HG03469 (cell line): ENCODE measurements around the gene VSIG10L2.
"Not testable (repeated sequence)": the region's sequence is repeated elsewhere in the genome, so short reads cannot be mapped to it uniquely, and the experiment has no call there.

ENCODE experiments used
- ATAC-seq: cut with Tn5 transposase; IDR thresholded peaks from one replicate; pipeline ENCODE4 v1.9.1; 2021; ENCODE audit warnings: mild to moderate bottlenecking, moderate library complexity, moderate number of reproducible peaks; ENCODE audit not compliant: unreplicated experiment

The VSIG10L2 gene

GRCh38 chr11:125945797-125946520 is at the start of gene VSIG10L2:
Gene VSIG10L2, plus strand, starts transcription at chr11:125946044. Its CDS starts 12 bp downstream, at chr11:125946056.
- no peak for ATAC-seq

GRCh38 chr11:125901872-125902271 is 44.0 kb upstream of the VSIG10L2 start:
- no peak for ATAC-seq

GRCh38 chr11:125902277-125902926 is 43.4 kb upstream of the VSIG10L2 start:
- no peak for ATAC-seq

DNA sequence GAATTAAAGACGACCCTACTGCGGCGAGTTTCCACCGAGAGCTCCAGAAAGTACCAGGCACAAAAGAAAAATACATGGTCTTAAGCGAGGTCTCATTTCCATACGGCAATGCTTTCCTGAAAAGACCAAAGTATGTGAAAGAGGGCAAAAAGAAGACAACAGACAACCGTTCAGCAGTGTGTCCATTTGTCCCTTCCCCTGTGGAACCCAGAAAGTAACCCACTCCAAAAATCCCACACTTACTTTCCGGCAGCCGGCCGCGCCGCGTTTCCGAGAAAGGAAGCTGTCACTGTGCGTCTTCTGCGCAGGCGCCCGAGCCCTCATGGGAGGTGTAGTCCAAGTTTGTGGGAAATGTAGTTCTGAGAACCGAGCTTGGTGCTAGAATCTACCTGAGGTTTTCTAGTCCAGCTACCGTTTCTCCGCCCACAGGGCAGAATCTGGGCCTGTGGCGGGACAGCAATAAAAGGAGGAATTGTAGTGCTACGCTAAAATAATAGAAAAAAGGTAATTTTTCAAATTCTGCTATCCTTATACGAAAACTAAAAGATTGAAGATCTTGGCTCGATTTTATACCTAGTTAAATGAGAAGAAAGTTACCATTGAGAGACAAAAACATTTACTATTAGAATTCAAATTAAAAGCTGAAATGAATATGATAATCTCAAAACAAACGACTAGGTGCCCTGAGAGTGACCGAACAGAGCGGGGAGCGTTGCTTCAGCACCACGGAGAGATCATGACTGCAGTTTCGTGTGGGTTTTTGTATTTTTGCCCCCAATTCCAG is 42.7 kb upstream of the VSIG10L2 start, which contains the start of gene PUS3:
TSS of gene PUS3 (minus strand) at position 280 of the 784 bp plus-strand sequence. CDS start 6,922 bp downstream, outside the sequence.
- ATAC-seq, result peak; percentile 95

DNA sequence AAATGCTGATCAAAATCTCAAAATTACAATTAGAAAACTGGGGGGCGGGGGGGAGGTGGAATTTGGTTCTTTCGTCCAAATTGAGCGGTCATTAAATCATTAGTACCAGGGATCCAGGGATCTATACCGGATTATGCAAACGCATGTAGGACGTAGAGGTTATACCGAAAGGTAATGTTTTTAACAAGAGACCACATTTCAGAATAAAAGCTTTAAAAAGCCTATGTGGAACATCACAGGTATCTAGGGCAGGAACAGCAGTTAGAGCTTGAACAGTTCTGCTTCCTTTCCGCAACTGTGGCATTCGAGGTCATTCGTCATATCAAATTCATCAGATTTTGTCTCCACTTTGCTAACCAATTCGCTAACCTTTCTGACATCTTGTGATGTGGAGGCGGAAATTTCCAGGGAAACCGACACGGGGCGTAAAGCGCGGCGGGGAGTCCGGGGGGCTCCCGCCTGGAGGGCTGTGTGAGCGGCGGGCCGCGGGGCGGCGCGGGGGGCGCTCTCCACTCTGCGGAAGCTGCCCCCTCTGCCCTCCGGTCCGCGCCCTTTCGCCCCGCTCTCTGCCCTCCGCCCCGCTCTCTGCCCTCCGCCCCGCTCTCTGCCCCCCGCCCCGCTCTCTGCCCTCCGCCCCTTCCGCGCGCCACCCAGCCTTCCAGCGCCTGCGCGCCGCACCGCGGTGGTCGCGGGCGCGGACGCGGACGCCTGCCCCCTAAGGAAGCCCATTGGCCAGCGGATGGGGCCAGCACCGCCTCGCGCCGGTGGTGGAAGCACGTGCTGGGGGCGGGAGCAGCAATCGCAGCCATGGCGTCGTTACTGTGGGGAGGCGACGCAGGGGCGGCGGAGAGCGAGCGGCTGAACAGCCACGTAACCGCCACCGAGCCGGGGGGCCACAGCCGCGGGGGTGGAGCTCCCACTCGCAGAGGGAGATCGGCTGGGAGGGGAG is 41.9 kb upstream of the VSIG10L2 start, which contains the start of gene DDX25:
TSS of gene DDX25 (plus strand) at position 798 of the 949 bp plus-strand sequence. CDS start at position 808, 10 bp downstream.
- ATAC-seq, result no peak

GRCh38 chr11:125904678-125905077 is 41.2 kb upstream of the VSIG10L2 start:
- no peak for ATAC-seq

GRCh38 chr11:125910226-125910849 is 35.5 kb upstream of the VSIG10L2 start:
- ATAC-seq, result no peak

- not testable (repeated sequence) for ATAC-seq
Observed at GRCh38 chr11:125914601-125915000, 31.2 kb upstream of the VSIG10L2 start.

- ATAC-seq, result no peak
Observed at GRCh38 chr11:125916683-125917347, 29.0 kb upstream of the VSIG10L2 start.

DNA sequence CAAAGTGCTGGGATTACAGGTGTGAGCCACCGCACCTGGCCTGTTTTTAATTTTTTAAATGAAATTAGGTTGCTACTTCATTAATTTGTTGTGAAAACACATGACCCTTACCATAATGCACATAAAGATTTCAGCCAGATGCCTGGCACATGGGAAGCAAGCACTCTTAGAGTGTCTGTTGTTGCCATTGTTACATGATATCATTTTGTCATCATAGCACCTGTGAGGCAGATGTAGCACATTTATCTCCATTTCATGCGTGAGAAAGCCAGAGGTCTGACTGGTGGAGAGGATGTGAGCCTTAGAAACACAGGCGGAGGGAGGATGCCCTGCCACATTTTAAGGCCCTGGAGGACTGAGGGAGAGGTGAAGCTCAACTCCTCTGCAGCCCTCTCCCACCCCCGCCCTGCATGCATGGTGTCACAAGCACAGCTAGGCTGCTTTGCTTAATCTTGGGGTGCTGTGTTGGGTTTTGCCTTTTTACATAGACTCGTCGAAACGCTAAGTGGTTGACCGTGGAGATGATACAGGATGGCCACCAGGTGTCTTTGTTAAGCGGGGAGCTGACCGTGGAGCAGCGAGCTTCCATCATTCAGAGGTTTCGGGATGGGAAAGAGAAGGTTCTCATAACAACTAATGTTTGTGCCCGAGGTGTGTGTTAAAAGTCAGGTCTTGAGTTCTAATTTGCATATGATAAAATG is 27.6 kb upstream of the VSIG10L2 start:
- ATAC-seq, result no peak

DNA sequence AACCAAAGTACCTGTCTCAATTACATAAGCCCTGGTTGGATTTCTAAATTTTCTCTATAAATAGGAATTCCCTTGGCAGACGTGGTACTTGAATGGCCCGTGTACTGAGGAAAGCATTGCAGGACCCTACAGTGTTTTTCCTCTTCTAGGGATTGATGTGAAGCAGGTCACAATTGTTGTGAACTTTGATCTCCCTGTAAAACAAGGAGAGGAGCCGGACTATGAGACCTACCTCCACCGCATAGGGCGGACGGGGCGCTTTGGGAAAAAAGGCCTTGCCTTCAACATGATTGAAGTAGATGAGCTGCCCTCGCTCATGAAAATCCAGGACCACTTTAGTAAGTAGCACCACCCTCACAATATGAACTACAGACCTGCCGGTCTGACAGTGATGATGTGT is 24.8 kb upstream of the VSIG10L2 start:
- ATAC-seq, result no peak

DNA sequence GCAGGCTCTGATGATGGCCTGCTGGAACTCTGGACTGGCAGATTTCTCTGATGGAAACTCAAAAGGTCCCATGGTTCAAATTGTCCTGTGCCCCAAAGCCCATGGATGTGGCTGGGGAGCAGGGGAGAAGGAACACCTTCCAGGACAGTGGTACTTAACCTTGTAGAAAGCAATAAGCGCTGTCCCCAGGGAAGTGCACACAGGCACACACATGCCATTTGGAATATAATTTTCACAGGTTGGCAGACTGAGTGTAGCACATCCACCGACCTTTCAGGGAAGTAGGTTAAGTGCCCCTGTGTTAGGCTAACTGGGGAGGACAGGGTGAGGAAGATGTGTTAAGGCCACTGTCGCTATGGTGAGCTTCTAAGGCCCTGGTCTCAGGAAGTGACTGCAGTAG is 23.7 kb upstream of the VSIG10L2 start:
- ATAC-seq, result no peak

DNA sequence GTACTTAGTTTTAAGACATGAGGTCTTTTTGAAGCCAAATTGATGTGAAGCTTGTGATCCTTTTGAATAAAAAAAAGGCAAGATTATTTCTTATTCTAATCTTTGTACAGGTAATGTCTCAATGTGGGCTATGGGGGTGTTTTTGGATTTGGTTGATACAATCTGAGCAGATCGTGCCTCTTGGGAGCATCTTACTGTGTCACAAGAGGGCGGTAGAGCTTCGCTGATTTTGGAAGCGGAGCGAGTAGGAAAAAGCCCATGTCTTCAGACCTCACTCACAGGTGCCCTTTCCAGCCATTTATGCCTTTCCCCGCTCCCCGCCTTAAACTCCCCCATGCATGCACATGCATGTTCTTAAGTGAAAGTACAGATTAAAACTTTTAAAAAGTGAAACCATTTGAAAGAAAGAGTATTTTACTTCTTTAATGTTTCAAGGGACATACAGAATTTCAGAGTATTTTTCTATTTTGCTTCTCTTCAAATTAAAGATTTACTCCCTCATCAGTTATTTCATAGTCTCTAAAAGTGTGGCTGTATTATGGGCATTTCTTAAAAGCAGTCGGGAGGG is 22.7 kb upstream of the VSIG10L2 start:
- no peak for ATAC-seq

GRCh38 chr11:125923633-125924032 is 22.2 kb upstream of the VSIG10L2 start:
- no peak for ATAC-seq

GRCh38 chr11:125924384-125925007 is 21.3 kb upstream of the VSIG10L2 start:
- no peak for ATAC-seq

- no peak for ATAC-seq
Observed at GRCh38 chr11:125925247-125925740, 20.6 kb upstream of the VSIG10L2 start.

DNA sequence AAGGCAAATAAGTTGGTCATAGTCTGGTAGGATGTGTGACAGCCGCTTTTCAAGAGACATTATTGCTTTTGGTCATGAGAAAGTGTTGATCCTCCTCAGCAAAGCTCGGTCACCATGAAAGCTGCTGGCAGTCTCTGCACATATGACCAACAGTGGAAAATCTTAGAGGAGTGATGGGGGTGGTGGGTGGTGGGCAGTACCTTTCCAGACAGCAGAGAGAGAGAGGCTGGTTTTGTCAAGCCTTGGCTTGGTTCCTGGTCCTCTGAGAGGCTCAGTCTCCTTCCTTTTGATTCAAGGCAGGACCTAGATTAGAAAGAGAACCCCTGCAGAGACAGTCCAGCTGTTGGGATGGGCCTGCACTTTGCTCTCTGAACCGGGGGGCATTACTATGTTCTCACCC is 20.0 kb upstream of the VSIG10L2 start:
- ATAC-seq, result no peak

GRCh38 chr11:125926682-125927081 is 19.2 kb upstream of the VSIG10L2 start:
- no peak for ATAC-seq
